Vagina (tissue), 2 donors: ENCODE data around the gene IDUA. TPM values are rescaled to one million over a fixed set of nuclear protein-coding genes. Genes with fewer than 3 reads are reported as not detected.

Experiments
- DNase-seq, 2 donors: peaks; one replicate each; pipeline ENCODE4 v3.0.0-alpha.2; 2017; ENCODE audit errors: extremely low spot score in 2 of 2
- H3K27ac ChIP-seq: fragments of 200-600 bp; sonication (generic); one replicate; pipeline ENCODE4 v1.5.1; 2019
- H3K27me3 ChIP-seq: fragments of 200-600 bp; sonication (generic); one replicate; pipeline ENCODE4 v1.5.1; 2019
- H3K36me3 ChIP-seq, 2 donors: fragments of 200-600 bp; sonication (generic); one replicate each; pipeline ENCODE4 v1.5.1; 2017 to 2019
- H3K4me1 ChIP-seq: fragments of 200-600 bp; sonication (generic); one replicate; pipeline ENCODE4 v1.5.1; 2019
- H3K4me3 ChIP-seq, 2 donors: fragments of 200-600 bp; sonication (generic); 1 replicate in 1 of 2; 2 replicates in 1 of 2; pipeline ENCODE4 v1.5.1; 2016 to 2019
- H3K9me3 ChIP-seq: fragments of 200-600 bp; sonication (generic); one replicate; pipeline ENCODE4 v1.5.1; 2019
- POLR2A ChIP-seq, 2 donors: fragments of 450-650 bp; IDR thresholded peaks; one replicate each; pipeline ENCODE4 v1.6.1; 2017; ENCODE audit warnings: antibody characterized with exemption in 2 of 2, mild to moderate bottlenecking in 2 of 2, moderate library complexity in 2 of 2
- POLR2AphosphoS5 ChIP-seq, 2 donors: sonication (generic); formaldehyde crosslinking; IDR thresholded peaks; one replicate each; pipeline ENCODE4 v1.9.0; 2017; ENCODE audit warnings: antibody characterized with exemption in 2 of 2, mild to moderate bottlenecking in 2 of 2, low read depth in 1 of 2; ENCODE audit not compliant: insufficient read depth in 1 of 2
- intact Hi-C: fragments of 100-400 bp; cut with DNase I; formaldehyde crosslinking; loops from one replicate; pipeline ENCODE4 v1.15.1; 2023
- total RNA-seq: library from RNA; depleted of rRNA; stranded (reverse); fragments of >200 nt; gene quantifications from one replicate; pipeline ENCODE4 v1.2.3, GENCODE V29; 2016
- TF ChIP-seq, protein P1 (sequence below), 3 experiments: fragments of 450-650 bp in 2 of 3; fragments of 200-600 bp in 1 of 3; sonication (generic) in 1 of 3; IDR thresholded peaks; one replicate each; pipeline ENCODE4 v1.5.1; 2017 to 2019; ENCODE audit warnings: antibody characterized with exemption in 3 of 3, mild to moderate bottlenecking in 2 of 3, moderate library complexity in 2 of 3

Gene IDUA
- total RNA-seq, 1 donor from 2014 or later: 28.0 TPM

DNA sequence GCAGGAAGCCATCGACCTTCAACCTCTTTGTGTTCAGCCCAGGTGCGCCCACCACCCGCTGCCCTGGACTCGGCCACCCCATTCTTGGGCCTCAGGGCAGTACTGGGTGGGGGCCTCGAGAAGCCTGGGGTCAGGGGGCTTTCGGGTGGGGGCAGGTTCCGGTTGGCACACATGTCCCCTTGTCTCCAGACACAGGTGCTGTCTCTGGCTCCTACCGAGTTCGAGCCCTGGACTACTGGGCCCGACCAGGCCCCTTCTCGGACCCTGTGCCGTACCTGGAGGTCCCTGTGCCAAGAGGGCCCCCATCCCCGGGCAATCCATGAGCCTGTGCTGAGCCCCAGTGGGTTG is 17.2 kb downstream of the IDUA start:
- Histone ChIP-seq H3K27me3 (peaks cover 21% of the 10 kb centered on the region), H3K4me1 (peaks cover 25% of the 10 kb centered on the region), H3K4me3 (no peak overlapping the region), H3K36me3 (no peaks in the 10 kb centered on the region), H3K9me3 (no peaks in the 10 kb centered on the region), H3K27ac (no peak overlapping the region)
- DNase-seq: no peak
- TF ChIP-seq POLR2A (IDR thresholded peaks at IDR 0.05) (no peak), POLR2AphosphoS5 (IDR thresholded peaks at IDR 0.05; ENCODE audit: insufficient read depth in 1 of 2, low read depth in 1 of 2) (no peak)
- TF ChIP-seq, protein P1, sequence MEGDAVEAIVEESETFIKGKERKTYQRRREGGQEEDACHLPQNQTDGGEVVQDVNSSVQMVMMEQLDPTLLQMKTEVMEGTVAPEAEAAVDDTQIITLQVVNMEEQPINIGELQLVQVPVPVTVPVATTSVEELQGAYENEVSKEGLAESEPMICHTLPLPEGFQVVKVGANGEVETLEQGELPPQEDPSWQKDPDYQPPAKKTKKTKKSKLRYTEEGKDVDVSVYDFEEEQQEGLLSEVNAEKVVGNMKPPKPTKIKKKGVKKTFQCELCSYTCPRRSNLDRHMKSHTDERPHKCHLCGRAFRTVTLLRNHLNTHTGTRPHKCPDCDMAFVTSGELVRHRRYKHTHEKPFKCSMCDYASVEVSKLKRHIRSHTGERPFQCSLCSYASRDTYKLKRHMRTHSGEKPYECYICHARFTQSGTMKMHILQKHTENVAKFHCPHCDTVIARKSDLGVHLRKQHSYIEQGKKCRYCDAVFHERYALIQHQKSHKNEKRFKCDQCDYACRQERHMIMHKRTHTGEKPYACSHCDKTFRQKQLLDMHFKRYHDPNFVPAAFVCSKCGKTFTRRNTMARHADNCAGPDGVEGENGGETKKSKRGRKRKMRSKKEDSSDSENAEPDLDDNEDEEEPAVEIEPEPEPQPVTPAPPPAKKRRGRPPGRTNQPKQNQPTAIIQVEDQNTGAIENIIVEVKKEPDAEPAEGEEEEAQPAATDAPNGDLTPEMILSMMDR (IDR thresholded peaks at IDR 0.05): no peak
- intact Hi-C loops: no loop called here

DNA sequence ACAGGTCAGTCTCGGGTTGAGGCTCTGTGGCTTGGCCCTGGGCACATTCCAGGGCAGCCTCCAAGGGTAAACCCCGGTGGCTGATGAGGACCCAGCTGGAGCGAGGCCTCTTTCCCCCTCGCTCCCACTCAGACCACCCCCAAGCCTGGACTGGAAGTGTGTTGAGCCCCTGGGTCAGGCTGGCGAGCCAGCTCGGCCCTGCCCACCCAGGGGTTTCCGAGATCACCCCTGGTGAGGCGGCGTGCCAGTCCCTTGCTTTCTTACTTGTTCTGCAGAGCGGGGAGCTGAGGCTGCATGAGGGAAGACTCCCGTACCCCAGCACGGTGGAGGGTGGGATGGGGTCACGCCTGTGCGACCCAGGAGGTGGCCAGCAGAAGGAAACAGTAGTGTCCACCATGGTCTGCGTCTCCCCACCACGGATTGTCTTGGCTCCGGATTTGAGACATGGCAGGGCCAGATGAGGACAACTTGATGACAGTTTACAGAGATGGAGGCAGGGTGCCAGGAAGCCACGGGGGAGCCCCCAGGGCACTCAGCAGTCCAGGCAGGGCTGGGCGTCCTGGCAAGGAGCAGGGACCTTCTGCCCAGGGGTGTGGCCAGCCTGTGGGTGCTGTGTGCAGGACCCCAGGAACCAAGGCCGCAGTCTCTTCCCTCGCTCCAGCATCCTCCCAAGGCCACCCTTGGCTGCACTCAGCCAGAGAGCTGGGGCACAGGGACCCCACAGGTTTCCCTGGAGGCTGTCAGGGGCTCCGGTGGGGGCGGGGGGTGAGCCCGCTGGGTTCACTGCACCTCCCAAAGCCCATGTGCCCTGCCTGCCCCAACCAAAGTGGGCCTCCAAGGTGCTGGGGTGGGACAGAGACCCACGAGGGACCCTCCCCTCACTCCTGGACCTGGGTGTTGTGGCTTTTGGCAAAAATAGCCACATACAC is 18.0 kb downstream of the IDUA start:
- no peaks in the 10 kb centered on the region for H3K9me3 ChIP-seq
- peaks cover 21% of the 10 kb centered on the region for H3K27me3 ChIP-seq

DNA sequence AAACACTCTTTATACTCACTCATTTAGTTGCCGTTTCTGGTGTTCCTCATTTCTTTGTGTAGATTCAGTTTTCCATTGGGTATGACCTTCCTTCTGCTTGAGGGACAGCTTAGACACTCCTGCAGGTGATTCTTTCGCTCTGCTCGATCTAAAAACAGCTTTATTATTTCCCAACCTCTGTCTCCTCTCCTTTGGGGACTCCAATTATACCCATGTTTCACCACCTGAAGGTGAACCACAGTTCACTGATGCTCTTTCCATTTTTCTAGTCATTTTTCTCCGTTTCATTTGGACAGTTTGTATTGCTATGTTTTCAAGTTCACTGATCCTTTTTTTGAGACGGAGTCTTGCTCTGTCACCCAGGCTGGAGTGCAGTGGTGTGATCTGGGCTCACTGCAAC is 20.0 kb downstream of the IDUA start:
- DNase-seq: no peak
- intact Hi-C loops: no loop called here
- Histone ChIP-seq H3K36me3 (no peaks in the 10 kb centered on the region), H3K27ac (no peak overlapping the region), H3K27me3 (peaks cover 18% of the 10 kb centered on the region), H3K4me1 (peaks cover 39% of the 10 kb centered on the region), H3K9me3 (no peaks in the 10 kb centered on the region), H3K4me3 (no peak overlapping the region)
- TF ChIP-seq POLR2AphosphoS5 (IDR thresholded peaks at IDR 0.05; ENCODE audit: insufficient read depth in 1 of 2, low read depth in 1 of 2) (no peak), POLR2A (IDR thresholded peaks at IDR 0.05) (no peak)
- TF ChIP-seq, protein P1 (IDR thresholded peaks at IDR 0.05): no peak

More for the DNA sequence above, 18.0 kb downstream of the IDUA start:
- no peak overlapping the region for H3K27ac ChIP-seq
- TF ChIP-seq, protein P1 (IDR thresholded peaks at IDR 0.05): no peak
- H3K36me3 ChIP-seq: no peaks in the 10 kb centered on the region
- H3K4me3 ChIP-seq: no peak overlapping the region
- peaks cover 29% of the 10 kb centered on the region for H3K4me1 ChIP-seq
- DNase-seq: no peak
- intact Hi-C loops: no loop called here

DNA sequence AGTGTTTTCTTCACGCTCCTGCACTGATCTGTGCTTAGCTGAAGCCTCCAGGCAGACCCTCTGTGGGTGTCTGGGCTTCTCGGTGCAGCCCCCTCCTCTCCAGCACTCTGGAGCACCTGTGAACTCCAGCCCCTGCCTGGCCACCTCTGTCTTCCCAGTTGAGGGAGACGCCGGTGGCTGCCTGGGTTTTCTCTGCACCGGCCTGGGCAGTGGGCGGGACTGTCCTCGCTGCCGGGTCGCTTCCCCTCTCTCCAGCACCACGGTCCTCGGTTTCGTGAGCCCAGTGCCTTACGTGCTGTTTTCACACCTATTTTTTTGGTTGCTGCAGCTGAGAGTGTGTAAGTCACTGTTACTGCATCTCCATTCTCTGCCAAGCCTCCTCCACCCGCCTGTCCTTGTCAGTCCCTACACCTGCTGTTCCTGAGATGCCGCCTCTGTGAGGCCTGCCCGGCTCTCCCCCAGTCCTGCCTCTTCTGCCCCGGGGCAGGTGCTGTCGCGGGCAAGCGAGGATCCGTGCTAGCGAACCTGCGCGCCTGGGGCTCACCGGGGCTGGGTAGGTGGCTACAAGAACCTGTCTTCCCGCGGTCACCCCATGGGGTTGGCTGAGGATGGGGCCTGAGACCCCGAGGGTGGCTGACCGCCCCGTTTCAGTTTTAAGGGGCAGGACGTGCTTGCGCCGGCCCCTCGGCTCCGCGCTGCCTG is 22.1 kb downstream of the IDUA start:
- no peaks in the 10 kb centered on the region for H3K36me3 ChIP-seq
- intact Hi-C loops: no loop called here
- H3K4me1 ChIP-seq: peaks cover 30% of the 10 kb centered on the region
- H3K9me3 ChIP-seq: no peaks in the 10 kb centered on the region
- no peak for DNase-seq
- peak overlapping the region; percentile 70 for H3K27ac ChIP-seq
- no peaks in the 10 kb centered on the region for H3K27me3 ChIP-seq
- H3K4me3 ChIP-seq: peak overlapping the region; percentile 66 to 82
- TF ChIP-seq POLR2AphosphoS5 (IDR thresholded peaks at IDR 0.05; ENCODE audit: insufficient read depth in 1 of 2, low read depth in 1 of 2): no peak
- TF ChIP-seq POLR2A (IDR thresholded peaks at IDR 0.05): no peak
- TF ChIP-seq, protein P1 (IDR thresholded peaks at IDR 0.05): no peak
